ENCODE data around the gene PPARG.

The PPARG gene

DNA sequence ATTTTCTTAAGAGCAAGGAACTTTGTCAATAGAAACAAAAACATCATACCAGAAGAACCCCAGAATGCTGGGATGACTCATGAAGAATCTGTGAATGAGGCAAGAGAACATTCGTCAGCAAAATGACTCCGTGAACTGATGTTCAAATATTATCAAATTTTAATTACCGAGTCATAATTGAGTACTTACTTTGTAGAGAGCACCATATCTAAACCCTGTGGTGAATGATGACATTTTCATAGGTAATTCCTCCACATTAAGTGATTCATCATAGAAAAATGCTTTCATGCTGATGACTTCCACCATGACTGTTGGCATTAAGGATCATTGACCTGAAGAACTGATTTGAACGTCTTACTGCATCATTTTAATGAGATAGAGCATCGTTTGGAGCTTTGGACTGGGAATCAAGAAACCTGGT lies 56.3 kb downstream of the PPARG start:
- ATAC-seq (peak; percentile 52), DNase-seq (no peak)

- DNase-seq = no peak
- ATAC-seq = peak; percentile 32
Observed at GRCh38 chr3:12345584-12346494, 57.0 kb downstream of the PPARG start.

DNA sequence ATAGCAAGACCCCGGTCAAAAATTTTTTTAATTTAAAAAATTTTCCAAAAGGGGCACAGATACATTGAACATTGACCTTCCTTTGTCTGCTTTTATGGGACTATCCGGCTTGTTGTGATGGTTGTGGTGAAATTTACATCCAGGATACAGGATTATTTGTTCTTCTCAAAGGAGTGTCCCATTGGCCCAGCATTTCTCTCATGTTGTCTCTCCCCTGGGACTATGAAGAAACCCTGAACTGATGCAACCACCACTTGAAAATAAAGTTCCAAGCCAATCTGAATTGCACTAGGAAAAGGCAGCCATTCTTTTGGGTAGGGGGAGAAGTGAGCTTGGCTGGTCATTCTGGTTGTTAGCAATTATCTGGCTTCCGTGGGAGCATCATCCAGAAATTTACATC lies 58.4 kb downstream of the PPARG start:
- DNase-seq = no peak
- no peak for ATAC-seq

DNA sequence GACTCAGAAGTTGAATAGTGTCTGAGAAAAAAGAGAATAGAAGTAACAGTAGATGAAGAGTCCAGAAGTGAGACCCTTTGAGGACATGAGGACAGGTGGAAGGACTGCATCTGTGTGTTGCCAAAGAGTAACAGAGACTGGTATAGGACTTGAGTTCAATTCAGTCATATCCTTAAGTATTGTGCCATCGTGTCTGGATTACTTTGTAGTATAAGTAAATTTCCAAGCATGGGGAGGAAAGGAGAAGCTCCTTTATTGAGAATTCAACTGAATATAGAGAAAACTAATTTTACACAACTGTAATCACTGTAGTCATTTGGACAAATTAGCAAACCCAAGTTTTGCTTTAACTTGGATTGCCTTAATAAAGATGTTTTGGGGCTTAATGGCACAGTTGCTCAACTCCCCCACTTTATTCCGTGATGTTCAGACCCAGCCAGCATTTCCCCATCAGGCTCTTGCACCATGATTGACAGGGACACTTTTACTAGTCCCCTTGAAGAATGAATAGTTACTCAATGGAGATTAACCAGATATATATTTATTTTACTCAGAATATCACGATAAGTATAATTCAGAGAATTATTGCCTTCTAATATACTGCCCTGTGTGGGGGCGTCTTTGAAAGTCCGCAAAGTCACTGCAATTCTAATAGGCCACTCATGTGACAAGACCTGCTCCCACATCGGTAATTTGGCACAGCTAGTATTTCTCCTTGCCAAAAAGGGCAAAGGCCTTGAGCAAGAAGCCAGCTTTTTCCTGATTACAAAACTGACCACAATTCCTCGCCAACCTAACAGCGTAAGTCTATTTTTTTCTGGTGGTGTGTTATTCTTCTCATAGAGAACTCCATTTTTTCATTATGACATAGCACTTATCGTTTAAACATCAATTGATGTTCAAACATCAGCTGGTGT lies 61.3 kb downstream of the PPARG start:
- ATAC-seq = no peak
- DNase-seq = no peak

GRCh38 chr3:12351145-12351544 lies 62.3 kb downstream of the PPARG start:
- ATAC-seq (no peak), DNase-seq (no peak)

DNA sequence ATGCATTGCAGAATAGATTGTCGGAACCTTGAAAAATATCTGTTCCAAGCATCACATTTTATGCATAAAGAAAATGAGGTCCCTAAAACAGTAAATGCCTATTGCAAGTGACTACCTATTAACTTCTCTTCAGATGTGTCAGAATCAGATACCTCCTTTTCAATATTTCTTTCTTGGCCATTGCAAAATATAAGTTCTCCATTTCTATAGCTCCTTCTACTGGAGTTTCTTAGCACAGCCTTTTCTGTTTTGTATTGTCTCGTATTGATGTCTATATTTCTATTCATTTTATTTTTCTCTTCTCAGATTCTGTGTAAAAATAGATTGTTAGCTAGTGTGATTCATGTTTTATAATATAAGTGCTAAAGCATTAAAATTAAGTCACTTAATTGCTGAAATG lies 63.4 kb downstream of the PPARG start:
- DNase-seq (no peak), ATAC-seq (no peak)

DNA sequence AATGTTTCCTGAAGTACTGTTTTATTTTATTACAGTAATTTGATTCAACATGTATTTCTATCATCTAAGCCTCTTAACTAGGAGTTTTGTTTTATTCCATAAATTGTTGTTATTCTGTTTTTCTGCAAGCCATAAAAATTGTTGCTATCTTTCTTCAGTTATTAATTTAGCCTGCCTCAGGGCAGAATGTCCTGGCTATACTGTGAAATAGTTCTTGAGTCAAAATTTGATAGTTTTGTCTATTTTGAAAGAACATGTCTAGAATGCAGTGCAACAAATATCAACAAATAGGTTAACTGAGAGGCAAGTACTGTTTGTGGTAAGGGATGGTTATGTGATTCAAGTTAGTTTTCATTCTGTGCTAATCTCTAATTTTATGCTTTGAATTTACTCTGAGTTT lies 63.9 kb downstream of the PPARG start:
- no peak for DNase-seq

DNA sequence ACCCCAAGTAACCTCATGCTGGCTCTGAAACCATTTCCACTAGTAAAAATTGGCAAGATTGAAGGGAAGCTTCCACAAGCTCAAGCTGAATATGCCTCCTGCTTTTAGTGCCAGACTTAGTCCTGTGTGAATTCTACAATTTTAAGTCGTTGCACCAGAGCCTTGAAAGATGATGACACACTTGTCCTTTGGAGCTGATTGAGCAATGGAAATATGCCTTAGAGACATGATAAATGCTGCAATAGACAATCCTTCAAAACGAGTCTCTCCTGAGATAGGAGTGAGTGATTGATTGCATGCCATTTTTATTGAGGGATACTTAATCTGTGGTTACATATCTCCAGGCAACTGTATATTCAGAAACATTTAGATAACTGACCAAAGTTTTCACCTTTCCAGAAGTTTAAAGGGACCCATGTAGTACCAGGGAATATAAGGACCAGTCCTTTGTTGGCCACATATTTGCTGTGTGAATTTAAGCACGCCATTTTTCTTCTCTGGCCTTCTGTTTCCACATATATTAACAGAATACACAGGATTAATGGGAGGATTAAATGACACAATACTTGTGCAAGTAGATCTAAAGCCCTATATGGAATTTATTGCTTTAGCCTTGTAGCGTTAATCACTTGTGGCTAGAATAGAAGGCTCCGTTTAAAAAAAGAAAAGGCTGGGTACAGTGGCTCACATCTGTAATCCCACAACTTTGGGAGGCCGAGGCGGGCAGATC lies 65.1 kb downstream of the PPARG start:
- ATAC-seq (no peak), DNase-seq (no peak)

More for the DNA sequence above, 63.9 kb downstream of the PPARG start:
- no peak for ATAC-seq

DNA sequence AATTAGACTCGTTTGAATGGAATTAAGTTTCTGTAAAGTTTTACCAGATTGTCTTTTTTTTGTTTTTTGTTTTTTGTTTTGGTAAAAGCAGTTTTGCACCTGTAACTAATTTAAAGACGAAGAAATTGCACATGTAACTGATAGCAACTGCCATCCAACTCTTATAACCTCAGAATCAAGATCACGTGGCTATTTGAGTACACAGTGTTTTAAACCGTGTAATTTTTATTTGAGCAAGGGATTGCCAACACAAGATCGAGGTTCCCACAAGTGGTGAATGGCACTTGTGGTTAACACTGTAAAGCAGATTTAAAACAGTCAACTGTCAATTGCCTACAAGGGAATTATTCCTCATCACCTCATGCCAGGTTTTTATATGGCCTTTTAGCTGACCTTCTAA lies 67.3 kb downstream of the PPARG start:
- no peak for DNase-seq
- ATAC-seq = no peak

DNA sequence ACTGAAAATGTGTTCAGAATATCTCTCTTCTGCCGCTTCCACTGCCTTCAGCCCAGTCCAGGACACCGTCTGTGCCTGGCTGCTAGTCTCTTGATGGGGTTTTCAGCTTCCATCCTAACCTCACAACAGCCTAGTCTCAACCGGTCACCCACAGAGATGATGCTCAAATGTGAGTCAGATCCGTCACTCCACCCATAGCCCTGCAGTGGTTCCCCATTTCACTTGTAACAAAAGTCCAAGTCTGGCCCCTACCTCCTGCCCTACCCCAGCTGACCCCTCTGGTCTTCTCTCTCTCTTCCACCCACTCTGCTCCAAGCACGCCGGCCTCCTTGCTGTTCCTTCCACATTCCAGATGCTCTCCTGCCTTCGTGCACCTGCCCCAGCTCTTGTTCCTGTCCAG lies 68.1 kb downstream of the PPARG start:
- no peak for DNase-seq
- no peak for ATAC-seq

DNA sequence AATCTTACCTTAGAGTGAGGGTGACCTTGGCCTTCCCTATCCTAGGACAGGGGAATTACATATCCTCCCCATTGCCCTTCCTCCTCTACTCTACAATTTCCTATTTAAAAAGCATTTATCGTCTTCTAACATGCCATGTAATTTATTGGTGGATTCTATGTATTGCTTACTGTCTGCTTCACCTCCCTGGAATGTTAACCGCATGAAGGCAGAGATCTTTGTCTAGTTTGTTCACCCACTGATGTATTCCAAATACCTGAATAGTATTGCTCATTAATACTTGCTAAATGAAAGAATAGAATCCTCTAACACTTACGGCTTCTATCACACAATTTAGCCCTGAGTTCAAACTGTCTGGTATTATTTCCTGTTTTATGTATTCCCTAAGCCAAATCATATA lies 68.6 kb downstream of the PPARG start:
- DNase-seq = no peak
- ATAC-seq = no peak

GRCh38 chr3:12363397-12364195 lies 74.7 kb downstream of the PPARG start:
- DNase-seq (no peak), ATAC-seq (peak; percentile 40)

DNA sequence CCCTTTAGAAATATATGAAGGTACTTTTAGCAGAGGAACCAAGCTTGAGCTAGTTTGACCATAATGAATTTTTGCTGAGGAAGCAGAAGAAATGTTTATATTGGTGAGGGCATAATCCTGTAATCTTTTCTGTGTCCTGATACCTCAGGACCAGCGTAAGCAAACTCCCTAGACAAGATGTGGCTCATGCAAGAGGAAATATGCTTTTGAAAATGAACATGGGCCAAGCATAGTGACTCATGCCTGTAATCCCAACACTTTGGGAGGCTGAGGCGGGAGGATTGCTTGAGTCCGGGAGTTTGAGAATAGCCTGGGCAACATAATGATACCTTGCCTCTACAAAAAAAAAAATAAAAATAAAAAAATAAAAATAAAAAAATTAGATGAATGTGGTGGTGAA lies 78.5 kb downstream of the PPARG start:
- DNase-seq (no peak), ATAC-seq (no peak)

- DNase-seq (no peak), ATAC-seq (no peak)
Observed at GRCh38 chr3:12369029-12369428, 80.2 kb downstream of the PPARG start.

DNA sequence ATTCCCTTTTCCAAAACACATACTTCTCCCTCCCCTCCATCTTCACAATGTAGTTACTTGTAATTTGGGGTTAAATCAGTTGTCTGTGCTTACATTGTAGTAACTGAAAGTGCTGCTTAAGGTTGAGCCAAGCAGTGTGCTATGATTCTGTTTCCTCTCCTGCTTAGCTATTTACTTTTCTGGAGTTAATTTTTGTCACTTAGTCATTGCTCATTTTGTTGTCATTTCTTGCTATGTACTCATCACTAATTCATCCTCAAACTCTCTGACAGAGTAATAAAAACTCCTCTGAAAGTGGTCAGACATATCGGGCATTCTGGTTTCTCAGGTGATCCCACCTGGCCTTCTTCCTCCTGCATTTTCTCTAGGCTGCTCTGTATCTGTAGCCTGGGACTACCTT lies 80.7 kb downstream of the PPARG start:
- ATAC-seq (no peak), DNase-seq (no peak)

DNA sequence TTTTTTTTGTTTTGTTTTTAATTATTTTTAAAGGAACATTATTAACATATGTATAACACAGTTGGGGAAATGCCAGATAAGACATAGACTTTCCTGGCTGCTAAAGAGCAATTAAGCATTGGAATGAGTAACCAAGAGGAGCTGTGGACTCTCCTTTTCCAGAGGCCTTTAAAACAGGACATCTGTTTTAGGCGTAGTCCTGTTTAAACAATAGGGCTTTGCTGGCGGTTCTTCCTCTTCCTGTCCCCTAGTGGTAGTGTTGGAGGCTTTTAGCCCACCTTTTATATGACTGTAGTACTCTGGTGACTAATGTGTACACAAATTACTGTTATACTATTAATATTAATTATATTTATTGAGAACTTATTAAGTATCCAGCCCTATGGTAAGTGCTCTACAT lies 81.9 kb downstream of the PPARG start:
- DNase-seq = no peak
- no peak for ATAC-seq

DNA sequence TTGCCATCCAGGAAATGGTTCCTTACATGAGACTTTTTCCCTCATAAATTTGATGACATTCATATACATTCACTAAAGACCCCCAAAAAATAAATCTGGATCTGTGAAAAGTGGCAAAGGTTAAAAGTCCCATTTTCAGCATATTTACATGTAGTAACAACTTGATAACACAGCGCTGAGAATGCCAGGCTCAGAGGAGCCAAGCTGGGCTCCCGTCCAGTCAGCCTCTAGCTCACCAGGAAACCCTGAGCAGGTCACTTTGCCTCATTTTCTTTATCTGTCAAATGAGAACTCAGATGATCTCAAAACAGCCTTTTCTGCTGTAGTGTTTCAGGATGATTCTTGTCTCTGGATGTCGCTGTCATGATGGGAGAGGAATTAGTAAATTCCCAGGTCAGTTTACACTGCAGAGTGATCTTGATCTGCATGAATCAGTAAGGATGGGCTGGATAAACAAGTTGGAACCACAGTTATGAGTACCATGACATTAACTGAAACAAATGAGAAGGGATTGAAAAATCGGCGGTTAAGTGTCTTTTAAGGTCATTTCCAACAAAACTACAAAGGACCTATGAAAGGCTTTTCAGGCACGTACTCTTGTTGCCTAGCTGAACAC lies 82.8 kb downstream of the PPARG start:
- DNase-seq = no peak
- ATAC-seq = no peak

DNA sequence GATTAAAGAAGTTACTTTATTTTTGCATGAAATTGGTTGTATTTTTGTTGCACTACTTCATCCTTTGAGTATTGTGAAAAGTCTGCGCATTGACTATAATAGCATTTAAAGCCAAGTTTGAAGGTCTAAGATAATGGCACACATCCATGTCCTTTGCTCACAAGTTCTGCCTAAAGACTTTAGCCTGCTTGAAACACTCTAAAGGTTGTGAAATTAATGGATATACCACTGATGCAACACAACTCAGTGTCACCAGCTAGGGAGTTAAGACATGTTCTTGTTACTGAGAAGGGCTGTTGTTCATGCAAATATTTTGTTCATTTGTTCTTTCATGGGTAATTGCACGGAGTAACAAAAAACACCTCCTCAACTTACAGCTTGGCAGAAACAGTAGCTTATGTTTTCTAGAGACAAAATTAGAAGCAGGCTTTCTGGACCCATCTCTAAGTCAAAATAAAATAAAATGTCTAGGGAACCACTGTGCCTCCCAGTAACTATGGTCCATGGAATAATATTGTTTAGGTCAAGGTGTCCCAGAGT lies 83.9 kb downstream of the PPARG start:
- DNase-seq (no peak), ATAC-seq (no peak)

DNA sequence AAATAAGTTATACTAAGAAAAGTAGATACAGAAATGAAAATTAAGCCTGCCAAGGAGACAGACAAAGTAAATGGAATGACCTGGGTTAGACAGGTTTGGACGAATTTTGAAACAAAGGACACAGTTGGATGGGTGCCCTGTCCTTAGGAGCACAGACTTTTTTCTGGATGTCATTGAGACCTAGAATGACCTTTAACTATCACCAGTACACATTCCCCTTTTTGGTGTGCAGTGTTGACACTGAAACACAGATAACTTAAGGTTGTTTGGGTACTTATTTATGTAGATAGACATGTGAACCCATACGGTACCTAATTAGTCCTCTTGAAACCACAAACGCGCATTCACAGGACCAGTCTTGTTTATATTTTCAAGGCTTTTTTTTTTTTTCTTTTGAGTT lies 86.7 kb downstream of the PPARG start:
- DNase-seq (no peak), ATAC-seq (no peak)

DNA sequence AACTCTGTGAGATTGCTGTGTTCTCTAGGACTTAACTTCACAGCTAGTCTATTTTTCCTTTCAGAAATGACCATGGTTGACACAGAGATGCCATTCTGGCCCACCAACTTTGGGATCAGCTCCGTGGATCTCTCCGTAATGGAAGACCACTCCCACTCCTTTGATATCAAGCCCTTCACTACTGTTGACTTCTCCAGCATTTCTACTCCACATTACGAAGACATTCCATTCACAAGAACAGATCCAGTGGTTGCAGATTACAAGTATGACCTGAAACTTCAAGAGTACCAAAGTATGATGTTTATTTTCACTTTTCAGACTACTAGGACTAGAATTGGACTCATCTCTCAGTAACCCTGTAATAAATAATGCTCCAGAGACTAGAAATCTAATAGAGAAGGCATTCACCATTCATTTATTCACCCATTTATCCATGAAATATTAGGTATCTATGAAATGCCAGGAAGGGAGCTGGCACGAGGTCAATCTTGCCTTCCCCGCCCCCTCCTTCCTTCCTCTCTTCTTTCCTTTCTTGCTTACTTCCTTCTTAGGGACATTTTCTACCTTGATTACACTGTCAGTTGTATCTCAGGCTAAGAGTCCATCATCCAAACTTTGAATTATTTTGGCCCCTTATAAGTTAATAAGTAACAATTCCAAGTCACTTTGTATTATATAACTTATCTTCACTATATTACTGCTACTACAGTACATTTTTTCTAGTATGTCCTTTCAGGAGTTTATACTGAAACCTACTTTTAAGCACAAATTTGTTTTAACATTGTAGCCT lies 91.0 kb downstream of the PPARG start:
- ATAC-seq = no peak
- no peak for DNase-seq

Data from stimulated activated naive CD8-positive, alpha-beta T cell treated with anti-CD3 and anti-CD28 coated beads, Interleukin-15, Interleukin-2, amounts not matched to agents 100 U/mL and 50 U/mL, for 24 hours (primary cell).